Measurements from ENCODE around the gene SH3PXD2A.

- TF ChIP-seq CTCF (IDR thresholded peaks at IDR 0.05 in 4 of 5, conservative IDR thresholded peaks at IDR 0.05 in 1 of 5) (no peak), POLR2A (IDR thresholded peaks at IDR 0.05) (no peak)
These were observed 122.9 kb downstream of the SH3PXD2A start for GRCh38 chr10:103732339-103733044.

Data from gastrocnemius medialis (tissue), 4 donors.